Central memory CD8-positive, alpha-beta T cell (primary cell): ENCODE measurements around the gene SCTR.

Experiments
- ATAC-seq: fragments of 150-1000 bp; cut with Tn5 transposase; replicated peaks from 2 replicates; pipeline ENCODE4 v1.10.0; 2022; ENCODE audit warnings: mild to moderate bottlenecking, moderate FRiP score, moderate number of reproducible peaks; ENCODE audit not compliant: poor library complexity, severe bottlenecking; ENCODE audit errors: extremely low read depth
- DNase-seq, 2 donors: peaks; one replicate each; pipeline ENCODE4 v3.0.0; 2021; ENCODE audit warnings: low spot score in 2 of 2
- H3K27ac Mint-ChIP-seq: one replicate; pipeline ENCODE4 v1.8.0; 2022; ENCODE audit warnings: low read depth, mild to moderate bottlenecking, moderate library complexity, mixed read lengths
- H3K27me3 Mint-ChIP-seq: one replicate; pipeline ENCODE4 v1.8.0; 2022; ENCODE audit warnings: mixed read lengths
- H3K36me3 Mint-ChIP-seq: one replicate; pipeline ENCODE4 v1.8.0; 2022; ENCODE audit warnings: mild to moderate bottlenecking, moderate library complexity, mixed read lengths; ENCODE audit not compliant: insufficient read depth
- H3K4me1 Mint-ChIP-seq: one replicate; pipeline ENCODE4 v1.8.0; 2022; ENCODE audit warnings: mixed read lengths
- H3K4me3 Mint-ChIP-seq: one replicate; pipeline ENCODE4 v1.8.0; 2022; ENCODE audit warnings: mild to moderate bottlenecking, moderate library complexity, mixed read lengths
- H3K9me3 Mint-ChIP-seq: one replicate; pipeline ENCODE4 v1.8.0; 2022; ENCODE audit warnings: mixed read lengths

SCTR gene

GRCh38 chr2:119483896-119484718, 40.2 kb downstream of the SCTR start:
- no peak overlapping the region for H3K27ac Mint-ChIP-seq
- H3K36me3 Mint-ChIP-seq, result peaks cover 2% of the 10 kb centered on the region
- no peak overlapping the region for H3K4me3 Mint-ChIP-seq
- DNase-seq (no peak), ATAC-seq (no peak)
- no peaks in the 10 kb centered on the region for H3K4me1 Mint-ChIP-seq
- H3K27me3 Mint-ChIP-seq, result peaks cover 54% of the 10 kb centered on the region
- no peaks in the 10 kb centered on the region for H3K9me3 Mint-ChIP-seq

GRCh38 chr2:119483395-119483753, 40.9 kb downstream of the SCTR start:
- Mint-ChIP-seq H3K4me1 (no peaks in the 10 kb centered on the region), H3K27me3 (peaks cover 60% of the 10 kb centered on the region), H3K36me3 (peaks cover 2% of the 10 kb centered on the region), H3K9me3 (no peaks in the 10 kb centered on the region), H3K27ac (no peak overlapping the region), H3K4me3 (no peak overlapping the region)
- DNase-seq (no peak), ATAC-seq (no peak)

DNA sequence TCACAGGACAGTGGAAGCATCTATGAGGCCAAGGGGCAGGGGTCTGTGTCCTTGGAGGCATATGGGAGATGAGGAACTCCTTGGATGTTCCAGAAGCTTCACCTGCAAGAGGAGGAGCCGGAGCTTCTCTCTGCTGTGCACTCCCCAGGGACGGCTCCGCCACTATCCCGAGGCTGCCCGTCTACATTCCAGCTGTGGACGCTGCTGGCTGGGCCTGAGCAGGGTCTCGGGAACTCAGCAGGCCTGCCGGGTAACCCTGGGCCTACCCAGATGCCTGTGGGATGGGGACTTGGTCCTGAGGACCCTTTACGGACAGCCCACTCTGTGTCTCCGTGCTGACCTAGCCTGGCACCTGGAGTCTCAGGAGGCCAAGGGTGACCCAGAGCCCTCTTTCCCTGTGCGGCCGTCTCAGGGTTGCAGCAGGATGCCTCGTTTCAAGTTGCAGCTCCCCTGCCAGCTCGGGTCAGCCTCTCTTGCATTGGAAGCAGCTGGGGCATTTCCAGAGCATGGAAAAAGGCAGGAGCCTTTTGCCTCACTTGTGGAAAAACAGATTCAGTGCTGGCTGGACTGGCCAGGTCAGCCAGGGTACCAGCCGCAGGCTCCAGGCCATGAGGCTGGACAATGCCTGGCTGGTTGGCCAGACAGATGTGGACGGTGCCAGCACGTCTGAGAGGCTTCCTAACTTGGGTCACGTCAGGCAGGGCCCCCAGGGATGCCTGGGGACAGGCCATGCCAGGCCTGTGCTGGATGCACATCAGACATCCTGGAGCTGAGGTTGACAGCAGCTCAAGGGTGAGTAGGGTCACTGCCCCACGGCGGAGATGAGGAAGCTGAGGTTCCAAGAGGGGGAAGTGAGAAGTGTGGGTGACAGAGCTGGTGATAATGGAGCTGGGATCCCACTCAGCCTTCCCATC, 41.5 kb downstream of the SCTR start:
- Mint-ChIP-seq H3K27ac (no peak overlapping the region), H3K36me3 (peaks cover 2% of the 10 kb centered on the region), H3K4me3 (no peak overlapping the region), H3K27me3 (peaks cover 63% of the 10 kb centered on the region), H3K4me1 (no peaks in the 10 kb centered on the region), H3K9me3 (no peaks in the 10 kb centered on the region)
- DNase-seq, result no peak
- no peak for ATAC-seq

DNA sequence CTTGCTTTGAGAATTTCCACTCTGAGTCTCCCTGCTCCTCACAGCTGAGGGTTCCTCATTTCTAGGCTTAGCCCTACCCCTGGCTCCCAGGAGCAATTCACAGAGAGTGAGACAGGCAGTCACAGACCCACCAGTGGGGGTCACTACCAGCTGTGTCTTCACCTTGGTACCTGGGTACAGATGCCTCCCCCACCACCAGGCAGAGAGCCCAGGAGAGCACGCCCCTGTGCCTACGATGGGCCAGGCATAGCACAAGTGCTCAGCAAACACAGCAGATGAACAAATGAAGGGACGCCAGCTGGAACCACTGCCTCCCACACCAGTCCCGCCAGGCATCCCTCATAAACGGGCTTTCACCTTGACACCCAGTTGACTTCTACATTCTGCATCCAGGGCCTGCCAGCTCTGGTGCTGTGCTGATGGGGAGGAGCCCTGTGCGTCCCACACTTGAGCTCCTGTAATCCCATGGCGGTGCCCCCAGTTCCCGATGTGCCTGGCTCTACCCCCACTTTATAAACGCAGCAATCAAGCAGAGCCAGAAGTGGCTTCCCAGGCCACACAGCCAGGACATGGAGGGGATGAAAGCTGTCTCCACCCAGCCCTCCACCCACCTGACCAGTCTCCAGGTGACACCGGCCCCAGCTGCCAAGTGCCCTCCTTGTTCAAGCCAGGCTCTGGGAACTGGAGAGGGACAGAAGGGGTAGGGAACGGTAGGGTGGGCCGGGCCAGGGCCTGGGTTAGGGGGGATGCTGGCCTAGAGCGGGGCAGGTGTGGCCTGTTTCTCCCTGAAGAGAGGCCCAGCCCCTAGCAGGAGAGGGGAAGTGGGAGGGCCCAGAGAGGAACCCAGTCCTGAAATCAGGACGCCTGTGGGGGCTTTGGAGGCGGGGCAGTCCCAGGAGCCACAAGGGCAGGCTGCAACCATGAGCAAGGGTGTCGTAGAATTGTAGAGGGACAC, 42.5 kb downstream of the SCTR start:
- peaks cover 65% of the 10 kb centered on the region for H3K27me3 Mint-ChIP-seq
- no peaks in the 10 kb centered on the region for H3K9me3 Mint-ChIP-seq
- no peak overlapping the region for H3K27ac Mint-ChIP-seq
- H3K4me1 Mint-ChIP-seq, result no peaks in the 10 kb centered on the region
- H3K36me3 Mint-ChIP-seq, result peaks cover 5% of the 10 kb centered on the region
- ATAC-seq, result no peak
- H3K4me3 Mint-ChIP-seq, result no peak overlapping the region
- DNase-seq, result no peak

DNA sequence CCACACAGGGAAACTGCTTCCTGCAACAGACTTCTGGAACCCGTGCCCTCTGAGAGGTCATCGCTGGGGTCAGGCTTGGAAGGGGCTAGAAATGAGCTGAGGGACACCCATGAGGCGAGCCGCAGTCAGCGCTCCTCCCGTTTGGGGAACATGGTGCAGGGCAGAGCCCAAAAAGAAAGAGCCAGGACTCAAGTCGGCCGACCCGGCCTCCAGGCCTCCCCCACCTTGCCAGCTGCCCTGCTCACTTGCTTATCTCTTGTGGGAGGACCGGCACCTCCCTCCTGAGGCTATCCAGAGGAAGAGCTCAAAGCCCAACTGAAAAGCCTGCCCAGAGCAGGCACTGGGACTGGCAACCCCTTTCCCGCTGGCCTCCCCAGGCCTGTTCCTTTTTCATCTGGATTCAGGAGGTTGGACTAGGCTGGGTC, 43.6 kb downstream of the SCTR start:
- Mint-ChIP-seq H3K27ac (no peak overlapping the region), H3K9me3 (no peaks in the 10 kb centered on the region), H3K4me3 (no peak overlapping the region), H3K27me3 (peaks cover 64% of the 10 kb centered on the region), H3K4me1 (peaks cover 5% of the 10 kb centered on the region), H3K36me3 (peaks cover 5% of the 10 kb centered on the region)
- no peak for DNase-seq
- no peak for ATAC-seq

GRCh38 chr2:119480184-119480583, 44.1 kb downstream of the SCTR start:
- Mint-ChIP-seq H3K9me3 (no peaks in the 10 kb centered on the region), H3K4me1 (peaks cover 5% of the 10 kb centered on the region), H3K36me3 (peaks cover 5% of the 10 kb centered on the region), H3K27me3 (peaks cover 59% of the 10 kb centered on the region), H3K27ac (no peak overlapping the region), H3K4me3 (no peak overlapping the region)
- ATAC-seq (no peak), DNase-seq (no peak)

- Mint-ChIP-seq H3K4me1 (peaks cover 5% of the 10 kb centered on the region), H3K9me3 (no peaks in the 10 kb centered on the region), H3K36me3 (peaks cover 5% of the 10 kb centered on the region), H3K27me3 (peaks cover 46% of the 10 kb centered on the region), H3K4me3 (no peak overlapping the region), H3K27ac (no peak overlapping the region)
- no peak for DNase-seq
- no peak for ATAC-seq
These were observed 45.3 kb downstream of the SCTR start for GRCh38 chr2:119478978-119479295.

GRCh38 chr2:119478188-119478977, 45.9 kb downstream of the SCTR start:
- Mint-ChIP-seq H3K4me1 (peaks cover 5% of the 10 kb centered on the region), H3K36me3 (peaks cover 5% of the 10 kb centered on the region), H3K27ac (no peak overlapping the region), H3K4me3 (no peak overlapping the region), H3K9me3 (no peaks in the 10 kb centered on the region), H3K27me3 (peaks cover 41% of the 10 kb centered on the region)
- no peak for ATAC-seq
- no peak for DNase-seq

- Mint-ChIP-seq H3K4me3 (no peak overlapping the region), H3K27me3 (peaks cover 38% of the 10 kb centered on the region), H3K9me3 (no peaks in the 10 kb centered on the region), H3K4me1 (peaks cover 5% of the 10 kb centered on the region), H3K36me3 (peaks cover 5% of the 10 kb centered on the region), H3K27ac (no peak overlapping the region)
- DNase-seq (no peak), ATAC-seq (no peak)
These were observed 47.2 kb downstream of the SCTR start for GRCh38 chr2:119477113-119477505.

- Mint-ChIP-seq H3K4me1 (peaks cover 5% of the 10 kb centered on the region), H3K27ac (no peak overlapping the region)
- no peak for DNase-seq
These were observed 47.8 kb downstream of the SCTR start for GRCh38 chr2:119476301-119477112.

GRCh38 chr2:119475857-119476244, 48.4 kb downstream of the SCTR start:
- H3K27ac Mint-ChIP-seq, result no peak overlapping the region
- DNase-seq, result no peak

More at GRCh38 chr2:119476301-119477112, 47.8 kb downstream of the SCTR start:
- Mint-ChIP-seq H3K27me3 (peaks cover 36% of the 10 kb centered on the region), H3K9me3 (no peaks in the 10 kb centered on the region), H3K4me3 (no peak overlapping the region), H3K36me3 (peaks cover 5% of the 10 kb centered on the region)
- peak; percentile 52 for ATAC-seq

More at GRCh38 chr2:119475857-119476244, 48.4 kb downstream of the SCTR start:
- H3K4me1 Mint-ChIP-seq, result peaks cover 5% of the 10 kb centered on the region
- H3K9me3 Mint-ChIP-seq, result no peaks in the 10 kb centered on the region
- no peak for ATAC-seq
- H3K27me3 Mint-ChIP-seq, result peaks cover 30% of the 10 kb centered on the region
- no peak overlapping the region for H3K4me3 Mint-ChIP-seq
- H3K36me3 Mint-ChIP-seq, result peaks cover 5% of the 10 kb centered on the region
